Bronchial epithelial cell (primary cell): Measurements from ENCODE around the gene CACNG7. TPM values are rescaled to one million over a fixed set of nuclear protein-coding genes. Genes with fewer than 3 reads are reported as not detected.

Source experiments
- DNase-seq: peaks from one replicate; pipeline ENCODE4 v3.0.0-alpha.2; 2010; ENCODE audit warnings: low read depth
- FAIRE-seq: peaks from 2 replicates; lab custom pipeline; 2011; peaks lifted over from hg19 to GRCh38; lab: Jason Lieb, UNC
- H3K27me3 ChIP-seq: 2 replicates; pipeline ENCODE4 v1.5.1; 2011; ENCODE audit warnings: low read length; ENCODE audit not compliant: control insufficient read depth, insufficient read depth
- H3K36me3 ChIP-seq: 2 replicates; pipeline ENCODE4 v1.5.1; 2011; ENCODE audit warnings: low read length; ENCODE audit not compliant: control insufficient read depth, insufficient read depth
- H3K4me3 ChIP-seq: 2 replicates; pipeline ENCODE4 v1.5.1; 2011; ENCODE audit warnings: mild to moderate bottlenecking, low read depth, low read length, control low read depth
- total RNA-seq: library from RNA; depleted of rRNA; stranded (reverse); fragments of >200 nt; gene quantifications from 2 replicates; pipeline ENCODE4 v1.2.1, GENCODE V29; 2014
- TF ChIP-seq, protein P1 (sequence below): IDR thresholded peaks from 2 replicates; pipeline ENCODE4 v1.5.1; 2011; ENCODE audit warnings: mild to moderate bottlenecking, moderate library complexity, low read length, control low read depth, inconsistent platforms; ENCODE audit not compliant: insufficient read depth, severe bottlenecking

The CACNG7 gene
- total RNA-seq, 1 donor from 2014 or later, result not detected

DNA sequence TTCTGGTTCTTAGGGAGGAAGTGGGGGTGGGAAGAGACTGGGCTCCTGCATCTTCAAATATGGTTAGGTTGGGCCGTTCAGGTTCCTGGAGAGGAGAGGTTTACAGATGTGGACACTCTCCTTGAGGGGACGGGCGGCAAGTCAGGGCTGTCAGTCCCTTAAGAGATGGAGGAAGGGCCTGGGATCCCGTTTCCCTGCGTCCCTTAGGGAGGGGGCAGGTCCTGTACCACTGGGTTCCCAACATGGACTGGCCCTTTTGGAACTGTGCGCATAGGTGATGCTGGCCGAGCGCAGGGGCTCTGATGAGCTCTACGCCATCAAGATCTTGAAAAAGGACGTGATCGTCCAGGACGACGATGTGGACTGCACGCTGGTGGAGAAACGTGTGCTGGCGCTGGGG lies 10.9 kb upstream of the CACNG7 start:
- TF ChIP-seq, protein P1, sequence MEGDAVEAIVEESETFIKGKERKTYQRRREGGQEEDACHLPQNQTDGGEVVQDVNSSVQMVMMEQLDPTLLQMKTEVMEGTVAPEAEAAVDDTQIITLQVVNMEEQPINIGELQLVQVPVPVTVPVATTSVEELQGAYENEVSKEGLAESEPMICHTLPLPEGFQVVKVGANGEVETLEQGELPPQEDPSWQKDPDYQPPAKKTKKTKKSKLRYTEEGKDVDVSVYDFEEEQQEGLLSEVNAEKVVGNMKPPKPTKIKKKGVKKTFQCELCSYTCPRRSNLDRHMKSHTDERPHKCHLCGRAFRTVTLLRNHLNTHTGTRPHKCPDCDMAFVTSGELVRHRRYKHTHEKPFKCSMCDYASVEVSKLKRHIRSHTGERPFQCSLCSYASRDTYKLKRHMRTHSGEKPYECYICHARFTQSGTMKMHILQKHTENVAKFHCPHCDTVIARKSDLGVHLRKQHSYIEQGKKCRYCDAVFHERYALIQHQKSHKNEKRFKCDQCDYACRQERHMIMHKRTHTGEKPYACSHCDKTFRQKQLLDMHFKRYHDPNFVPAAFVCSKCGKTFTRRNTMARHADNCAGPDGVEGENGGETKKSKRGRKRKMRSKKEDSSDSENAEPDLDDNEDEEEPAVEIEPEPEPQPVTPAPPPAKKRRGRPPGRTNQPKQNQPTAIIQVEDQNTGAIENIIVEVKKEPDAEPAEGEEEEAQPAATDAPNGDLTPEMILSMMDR, result no peak
- no peak for FAIRE-seq
- no peak for DNase-seq
- Histone ChIP-seq H3K36me3 (no peaks in the 10 kb centered on the region), H3K4me3 (no peak overlapping the region), H3K27me3 (peaks cover 2% of the 10 kb centered on the region)

DNA sequence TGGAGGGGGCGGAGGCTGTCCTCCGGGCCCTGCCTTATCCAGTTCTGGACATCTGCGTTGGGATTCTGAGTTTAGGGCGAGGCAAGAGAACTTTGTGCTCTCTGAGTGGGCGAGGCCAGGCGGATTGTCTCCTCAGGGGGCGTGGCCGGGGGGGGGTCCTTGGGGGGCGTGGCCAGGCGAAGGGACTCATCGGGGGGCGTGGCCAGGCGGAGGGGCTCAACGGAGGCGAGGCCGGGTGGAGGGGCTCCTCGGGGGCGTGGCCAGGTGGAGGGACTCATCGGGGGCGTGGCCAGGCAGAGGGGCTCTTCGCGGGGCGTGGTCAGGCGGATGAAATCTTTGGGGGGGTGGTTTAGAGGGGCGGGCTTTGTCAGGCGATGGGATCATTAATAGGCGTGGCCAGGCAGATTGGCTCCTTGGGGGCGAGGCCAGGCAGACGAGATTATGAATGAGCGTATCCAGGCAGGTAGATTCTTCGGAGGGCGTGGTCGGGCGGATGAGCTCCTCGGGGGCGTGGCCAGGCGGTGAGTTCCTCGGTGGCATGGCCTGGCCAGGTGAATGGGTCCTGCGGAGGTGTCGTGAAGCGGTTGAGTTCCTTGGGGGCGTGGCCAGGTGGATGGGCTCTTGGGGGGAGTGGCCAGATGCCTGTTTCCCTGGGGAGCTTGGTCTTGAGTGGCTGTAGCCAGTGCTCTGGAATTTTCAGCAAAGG lies 10.3 kb upstream of the CACNG7 start:
- TF ChIP-seq, protein P1, result no peak
- Histone ChIP-seq H3K27me3 (peaks cover 2% of the 10 kb centered on the region), H3K36me3 (no peaks in the 10 kb centered on the region), H3K4me3 (no peak overlapping the region)
- no peak for DNase-seq
- no peak for FAIRE-seq

DNA sequence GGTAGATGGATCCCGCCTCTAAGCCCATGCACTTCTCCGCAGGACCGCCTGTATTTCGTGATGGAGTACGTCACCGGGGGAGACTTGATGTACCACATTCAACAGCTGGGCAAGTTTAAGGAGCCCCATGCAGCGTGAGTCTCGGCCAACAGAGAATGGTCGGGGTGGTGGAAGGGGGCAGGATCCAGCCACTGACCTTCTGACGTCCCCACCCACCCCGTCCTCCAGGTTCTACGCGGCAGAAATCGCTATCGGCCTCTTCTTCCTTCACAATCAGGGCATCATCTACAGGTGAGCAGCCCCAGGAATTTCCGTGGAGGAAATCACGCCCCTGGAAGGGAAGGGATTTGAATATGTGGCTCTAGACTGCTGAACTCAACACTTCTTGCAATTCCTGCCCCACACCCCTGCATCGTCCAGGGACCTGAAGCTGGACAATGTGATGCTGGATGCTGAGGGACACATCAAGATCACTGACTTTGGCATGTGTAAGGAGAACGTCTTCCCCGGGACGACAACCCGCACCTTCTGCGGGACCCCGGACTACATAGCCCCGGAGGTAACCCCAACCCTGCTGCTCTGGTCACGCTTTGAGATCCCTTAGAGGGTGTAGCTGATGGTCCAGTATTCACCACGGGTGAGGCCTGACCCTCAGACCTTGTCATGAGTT lies 8.8 kb upstream of the CACNG7 start:
- Histone ChIP-seq H3K4me3 (no peak overlapping the region), H3K27me3 (peaks cover 2% of the 10 kb centered on the region), H3K36me3 (no peaks in the 10 kb centered on the region)
- FAIRE-seq (no peak), DNase-seq (no peak)
- TF ChIP-seq, protein P1, result no peak

DNA sequence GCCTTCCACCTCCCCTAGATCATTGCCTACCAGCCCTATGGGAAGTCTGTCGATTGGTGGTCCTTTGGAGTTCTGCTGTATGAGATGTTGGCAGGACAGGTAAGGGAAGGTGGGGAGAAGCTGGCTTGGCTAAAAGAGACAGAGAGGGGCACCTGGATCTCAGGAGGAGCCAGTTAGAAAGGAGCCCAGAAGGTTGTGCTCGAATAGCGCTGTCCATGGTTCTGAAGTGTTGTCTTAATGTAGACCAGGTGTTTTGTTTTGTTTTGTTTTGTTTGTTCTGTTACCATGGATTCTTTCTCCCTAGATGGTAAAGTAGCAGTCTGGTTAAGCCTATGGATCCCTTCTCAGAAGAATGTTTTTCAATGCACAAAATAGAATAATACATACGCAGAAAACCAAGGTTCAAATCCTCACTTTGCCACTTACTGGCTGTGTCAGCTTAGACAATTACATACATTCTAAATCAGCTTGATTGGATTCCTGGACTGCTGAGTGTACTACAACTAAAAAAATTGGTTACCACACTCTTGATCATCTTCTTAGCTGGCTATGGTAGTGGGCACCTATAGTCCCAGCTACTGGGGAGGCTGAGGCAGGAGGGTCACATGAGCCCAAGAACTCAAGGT lies 5.9 kb upstream of the CACNG7 start:
- TF ChIP-seq, protein P1, result no peak
- DNase-seq (peak; percentile 52), FAIRE-seq (peak; percentile 7)
- H3K4me3 ChIP-seq, result no peak overlapping the region
- peaks cover 13% of the 10 kb centered on the region for H3K27me3 ChIP-seq
- H3K36me3 ChIP-seq, result no peaks in the 10 kb centered on the region

DNA sequence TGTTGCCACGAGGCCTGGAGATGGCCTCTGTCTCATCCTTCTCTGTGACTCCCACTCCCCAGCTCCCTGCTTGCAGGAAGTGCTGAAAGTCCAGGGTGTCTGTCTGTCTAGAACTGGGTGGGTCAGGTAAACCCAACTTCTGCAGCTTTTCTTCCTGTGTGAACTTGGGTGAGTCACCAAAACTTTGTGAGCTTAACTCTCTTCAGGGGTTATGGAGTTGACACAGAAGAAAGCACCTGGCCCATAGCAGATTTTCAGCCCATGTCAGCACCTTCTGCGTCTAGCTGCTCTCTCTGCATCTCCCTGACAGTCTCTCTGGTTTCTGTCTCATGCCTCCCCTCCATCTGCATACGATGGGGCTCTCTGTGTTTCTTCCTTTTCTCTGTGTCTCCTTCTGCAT lies 4.2 kb upstream of the CACNG7 start:
- DNase-seq (peak; percentile 25), FAIRE-seq (peak; percentile 32)
- H3K36me3 ChIP-seq, result no peaks in the 10 kb centered on the region
- TF ChIP-seq, protein P1, result no peak
- H3K27me3 ChIP-seq, result peaks cover 21% of the 10 kb centered on the region
- H3K4me3 ChIP-seq, result no peak overlapping the region
